Left colon (tissue), 2 donors: ENCODE data around the gene FAM98A. TPM values are rescaled to one million over a fixed set of nuclear protein-coding genes. Genes with fewer than 3 reads are reported as not detected.

Experiments used
- ATAC-seq: fragments of 200-7000 bp; cut with Tn5 transposase; one replicate; pipeline ENCODE4 v1.9.1; 2020; ENCODE audit warnings: mild to moderate bottlenecking, moderate library complexity
- DNase-seq, 2 donors: peaks; one replicate each; pipeline ENCODE4 v3.0.0-alpha.2; 2020
- intact Hi-C, 2 donors: fragments of 100-400 bp; cut with DNase I in 1 of 2; cut with micrococcal nuclease in 1 of 2; formaldehyde crosslinking; loops; one replicate each; pipeline versions ENCODE4 v1.11.2 to v1.14.0; 2022; cut with DNase I, micrococcal nuclease
- total RNA-seq, 2 donors: library from RNA; stranded (reverse); fragmentation: NEBNext Ultra II Directional; extraction: Animal tissue kit (Norgen Biotek cat#: 25700); gene quantifications; one replicate each; pipeline ENCODE4 v1.2.1, GENCODE V29; 2021
- donor health status: DM: no; HTN: no; CAD: no.
- donor health status: DM: yes; HTN: yes; CAD: no.

Gene FAM98A
- total RNA-seq, 2 donors from 2014 or later, result 28.6 to 38.0 TPM

DNA sequence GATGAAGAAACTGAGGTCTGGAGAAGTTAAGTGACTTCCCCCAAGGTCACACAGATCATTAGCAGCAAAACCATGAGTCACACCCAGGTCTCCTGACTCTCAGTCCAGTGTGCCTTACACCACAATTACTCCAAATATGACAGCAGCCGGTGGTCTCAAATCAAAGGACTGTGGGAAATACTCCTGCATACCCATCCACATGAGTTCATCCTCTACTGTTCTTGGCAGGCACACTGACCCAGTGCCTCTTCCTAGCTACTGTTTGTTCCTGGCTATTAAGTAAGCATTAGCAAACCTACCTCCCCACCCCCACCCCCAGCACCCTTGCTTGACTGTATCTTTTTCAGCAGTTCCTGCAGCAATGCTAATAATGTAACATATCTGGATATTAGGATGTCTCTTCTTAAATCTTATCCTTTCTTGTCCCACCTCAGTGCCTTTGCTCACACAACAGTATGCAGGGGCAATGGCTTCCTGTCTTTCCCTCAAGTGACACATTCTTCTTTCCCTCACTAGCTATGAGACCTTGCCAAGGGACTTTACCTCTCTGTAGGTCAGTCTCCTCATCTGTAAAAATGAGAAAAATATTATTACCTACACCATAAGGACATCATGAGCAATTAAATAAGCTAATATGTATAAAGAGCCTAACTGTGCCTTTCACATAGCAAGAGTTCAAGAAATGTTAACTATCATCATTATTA, 46.2 kb downstream of the FAM98A start:
- no peak for ATAC-seq
- intact Hi-C loops, result no loop called here
- no peak for DNase-seq

DNA sequence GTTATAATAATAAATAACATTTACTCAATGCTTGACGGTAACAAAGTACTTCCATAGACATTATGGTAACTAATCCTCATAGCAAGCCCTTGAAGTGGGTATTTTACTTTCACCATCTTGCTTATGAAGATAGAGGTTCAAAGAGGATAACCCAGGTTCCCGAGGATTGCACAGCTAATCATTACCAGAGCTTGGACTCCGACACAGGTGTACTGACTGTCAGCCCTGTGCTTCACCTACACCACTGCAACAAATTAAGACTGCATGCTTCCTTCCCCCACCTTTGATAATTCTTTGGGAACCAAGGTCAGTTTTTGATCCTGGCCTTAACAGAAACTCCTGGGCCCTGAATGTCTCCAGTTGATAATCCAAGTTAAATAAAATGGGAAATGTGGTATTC, 48.9 kb downstream of the FAM98A start:
- intact Hi-C loops, result no loop called here
- DNase-seq (no peak), ATAC-seq (no peak)

DNA sequence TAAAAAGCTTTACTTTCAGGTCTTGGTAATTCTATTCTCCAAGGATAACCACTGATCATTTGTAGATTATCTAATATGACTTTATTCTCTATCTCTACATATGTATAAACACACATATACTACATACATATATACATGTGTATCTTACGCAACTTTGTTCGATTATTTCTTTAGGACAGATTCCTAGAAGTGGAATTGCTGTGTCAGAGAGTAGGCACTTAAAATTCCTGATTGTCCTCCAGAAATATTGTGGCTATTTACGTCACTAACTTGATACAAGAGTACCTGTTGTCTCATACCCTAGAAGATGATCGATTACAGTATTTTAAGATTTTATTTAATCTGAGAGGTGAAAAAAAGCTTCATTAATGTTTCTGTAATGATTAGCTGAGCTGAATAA, 57.9 kb downstream of the FAM98A start:
- ATAC-seq (no peak), DNase-seq (no peak)
- intact Hi-C loops, result no loop called here

DNA sequence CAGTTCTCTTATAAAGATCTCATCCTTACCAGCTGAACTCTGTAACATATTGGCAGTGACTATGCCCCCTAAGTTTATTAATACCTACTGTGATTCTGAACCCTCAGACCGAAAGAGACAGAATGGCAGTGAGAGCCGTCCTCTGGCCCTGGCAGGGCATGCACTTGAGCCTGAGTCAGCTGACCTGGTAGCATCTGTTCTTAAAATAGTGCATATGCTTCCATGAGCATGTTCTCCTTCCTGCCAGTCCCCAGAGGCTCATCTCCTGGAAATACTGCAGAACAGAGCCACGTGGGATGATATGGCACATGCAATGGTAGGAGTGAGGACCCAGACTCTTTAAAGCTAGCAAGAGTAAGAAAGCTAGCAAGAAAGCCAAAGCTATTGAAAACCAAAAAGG, 63.7 kb downstream of the FAM98A start:
- intact Hi-C loops, result no loop called here
- no peak for ATAC-seq
- DNase-seq, result no peak

Other genes starting within 250 kb of the FAM98A start
- 1 to 10 TPM; 2.8 to 5.1 TPM for gene RASGRP3, start 122.7 kb downstream of the FAM98A start, total RNA-seq